Medulla oblongata (tissue), 1 donor: Measurements from ENCODE around the gene FAM13B.
"Not testable (repeated sequence)": the region's sequence is repeated elsewhere in the genome, so short reads cannot be mapped to it uniquely, and the experiment has no call there.

Source experiments
- DNase-seq: peaks from one replicate; pipeline ENCODE4 v3.0.0-alpha.2; 2015; ENCODE audit errors: extremely low spot score

FAM13B gene

DNA sequence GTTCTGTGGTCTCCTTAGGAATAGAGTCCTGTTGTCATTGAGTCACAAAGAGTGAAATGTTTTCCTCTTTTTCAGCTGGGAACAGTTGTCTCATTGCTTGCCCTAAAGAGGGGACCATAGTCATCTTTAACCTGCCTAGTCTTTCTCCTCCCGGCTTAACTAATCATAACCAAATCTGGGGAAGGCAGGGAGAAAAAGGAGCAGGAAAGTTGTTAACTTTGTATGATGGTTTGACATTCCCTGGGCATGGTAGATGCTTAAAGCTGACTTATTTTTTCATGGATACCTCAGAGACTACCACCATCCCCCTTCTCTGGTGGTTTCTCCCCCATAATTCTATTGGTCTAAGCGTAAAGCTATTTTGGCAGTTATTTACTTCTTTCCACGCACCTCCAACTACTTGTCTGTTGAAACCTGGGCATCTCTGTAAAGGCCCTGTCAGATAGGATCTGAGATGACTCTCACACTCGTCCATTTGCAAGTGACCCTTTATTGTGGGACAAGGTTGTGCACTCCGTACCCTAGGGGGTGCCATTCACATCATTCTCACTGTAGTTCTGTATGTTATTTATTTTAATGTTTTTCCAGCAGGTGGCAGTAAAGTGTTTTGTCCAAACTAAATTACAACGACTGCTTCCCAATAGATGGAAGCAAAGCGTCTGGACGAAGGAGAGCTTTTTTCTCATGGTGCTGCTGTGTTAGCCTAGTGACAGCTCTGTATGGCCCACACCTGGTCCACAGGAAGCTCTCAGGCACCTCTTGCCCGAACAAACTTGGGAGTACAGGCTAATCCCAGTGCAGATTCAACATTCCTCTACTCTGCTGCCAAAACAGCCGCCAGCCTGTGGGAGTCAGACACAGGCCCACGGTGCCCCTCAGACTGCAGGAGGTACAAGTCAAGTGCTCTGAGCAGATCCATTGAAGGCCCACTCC, 3.0 kb upstream of the FAM13B start:
- DNase-seq: peak; percentile 97

DNA sequence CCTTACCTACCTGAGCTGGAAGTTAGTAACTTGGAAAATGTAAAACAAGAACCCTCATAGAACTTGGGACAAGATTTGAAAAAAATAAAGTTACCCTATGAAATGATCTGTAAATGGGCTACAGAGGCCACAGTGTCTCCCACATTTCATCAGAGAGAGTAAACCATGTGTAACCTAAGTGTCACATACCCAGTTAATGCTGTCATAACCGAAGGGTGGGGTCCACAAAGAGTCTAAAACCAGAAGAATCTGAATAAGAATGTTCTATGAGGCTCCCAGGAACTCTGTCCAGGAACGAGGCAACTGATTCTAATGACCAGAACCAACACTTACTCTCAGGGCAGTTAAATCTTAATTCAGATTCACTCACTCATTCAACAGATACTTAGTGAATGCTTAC, 1.0 kb upstream of the FAM13B start:
- no peak for DNase-seq

DNA sequence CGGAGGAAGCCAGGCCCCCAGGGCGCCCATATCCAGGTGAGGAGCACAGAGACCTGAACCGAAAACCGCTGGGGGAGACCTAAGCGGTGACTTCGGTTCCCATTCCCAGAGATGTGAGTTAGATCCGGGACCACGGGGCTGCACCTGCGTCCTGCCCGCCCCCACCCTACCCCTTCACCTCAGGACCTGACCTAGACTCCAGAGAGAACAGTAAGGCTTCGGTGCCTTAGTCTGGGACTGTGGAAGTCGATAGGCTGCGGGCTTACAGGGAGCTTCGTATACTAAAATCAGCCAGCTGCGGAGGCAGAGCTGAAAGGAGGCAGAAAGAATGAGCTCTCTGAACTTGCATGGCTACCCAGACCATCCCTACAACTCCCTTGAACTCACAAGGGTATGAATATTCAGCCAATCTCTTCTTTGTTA, 518 bp upstream of the FAM13B start:
- peak; percentile 10 for DNase-seq

DNA sequence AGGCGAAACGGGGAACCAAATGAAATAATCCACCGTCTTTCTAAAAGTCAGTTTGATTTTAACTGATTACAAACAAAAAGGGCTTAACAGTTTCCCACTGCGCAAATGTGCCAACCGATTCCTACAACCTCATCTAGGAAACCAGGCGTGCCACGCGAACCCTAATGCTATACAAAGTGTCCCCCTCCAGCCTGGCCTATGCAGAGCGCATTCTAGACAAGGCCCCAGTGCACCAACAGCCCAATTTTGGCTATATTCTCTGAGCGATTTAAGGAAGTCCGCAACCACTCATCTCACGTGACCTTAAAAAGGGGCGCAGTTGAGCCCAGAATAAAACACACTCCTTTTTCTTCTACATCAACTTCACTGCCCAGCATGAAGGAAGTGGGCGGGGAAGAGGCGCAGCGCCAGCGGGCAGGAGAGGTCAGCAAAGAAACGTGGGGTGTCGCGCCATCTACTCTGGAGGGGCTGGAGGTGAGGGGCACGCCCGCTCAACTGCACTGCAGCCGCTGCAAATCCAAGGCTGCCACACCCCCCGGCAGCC, 779 bp downstream of the FAM13B start:
- peak; percentile 89 for DNase-seq

DNA sequence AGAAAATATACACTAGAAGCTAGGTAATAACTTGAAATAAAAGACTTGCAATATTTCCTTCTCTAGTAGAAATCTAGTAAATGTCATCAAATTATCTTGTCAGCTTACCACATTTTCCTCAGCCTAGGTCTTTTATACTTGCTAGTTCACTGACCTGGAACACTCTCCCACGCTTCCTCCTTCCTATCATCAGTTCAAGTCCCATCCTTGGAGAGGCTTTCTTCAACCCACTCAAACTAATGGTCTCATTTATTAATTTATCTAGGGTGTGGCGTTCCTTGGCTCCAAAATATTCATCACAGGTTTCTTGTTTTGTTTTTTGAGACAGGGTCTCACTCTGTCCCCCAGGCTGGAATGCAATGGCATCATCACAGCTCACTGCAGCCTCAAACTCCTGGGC, 2.9 kb downstream of the FAM13B start:
- no peak for DNase-seq

DNA sequence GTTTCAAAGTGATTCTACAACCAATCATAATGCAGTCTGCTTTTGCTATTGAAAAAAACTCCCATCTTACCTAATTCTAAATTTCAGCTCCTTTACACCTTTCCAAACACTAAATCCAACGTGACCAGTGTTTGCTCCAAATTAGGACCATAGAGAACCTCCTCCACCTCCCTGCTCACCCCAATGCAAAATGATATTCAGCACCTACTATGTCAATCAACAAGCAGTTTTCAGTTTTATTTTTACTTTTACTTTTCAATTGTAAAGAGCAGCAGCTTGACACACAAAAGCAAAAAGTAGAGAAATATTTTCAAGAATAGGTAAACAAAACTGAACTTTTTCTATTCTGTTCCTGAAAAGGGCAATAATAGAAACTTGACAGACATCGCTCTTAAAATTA, 3.4 kb downstream of the FAM13B start:
- no peak for DNase-seq

DNA sequence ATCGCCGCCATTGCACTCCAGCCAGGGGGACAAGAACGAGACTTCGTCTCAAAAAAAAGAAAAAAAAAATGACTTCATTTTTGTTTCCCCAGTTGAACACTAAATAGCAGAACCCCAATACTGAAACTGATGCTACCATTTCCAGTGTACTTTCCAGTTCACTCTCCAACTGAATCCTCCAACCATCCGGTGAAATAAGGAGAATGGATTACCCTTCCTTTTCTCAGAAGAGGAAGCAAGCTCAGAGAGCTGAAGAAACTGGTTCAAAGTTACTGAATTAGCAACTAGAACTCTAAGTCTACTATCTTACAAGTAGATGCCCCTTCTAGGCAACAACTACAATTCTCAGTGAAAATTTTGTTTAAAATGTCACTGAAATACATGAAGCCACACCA, 3.9 kb downstream of the FAM13B start:
- peak; percentile 7 for DNase-seq

DNA sequence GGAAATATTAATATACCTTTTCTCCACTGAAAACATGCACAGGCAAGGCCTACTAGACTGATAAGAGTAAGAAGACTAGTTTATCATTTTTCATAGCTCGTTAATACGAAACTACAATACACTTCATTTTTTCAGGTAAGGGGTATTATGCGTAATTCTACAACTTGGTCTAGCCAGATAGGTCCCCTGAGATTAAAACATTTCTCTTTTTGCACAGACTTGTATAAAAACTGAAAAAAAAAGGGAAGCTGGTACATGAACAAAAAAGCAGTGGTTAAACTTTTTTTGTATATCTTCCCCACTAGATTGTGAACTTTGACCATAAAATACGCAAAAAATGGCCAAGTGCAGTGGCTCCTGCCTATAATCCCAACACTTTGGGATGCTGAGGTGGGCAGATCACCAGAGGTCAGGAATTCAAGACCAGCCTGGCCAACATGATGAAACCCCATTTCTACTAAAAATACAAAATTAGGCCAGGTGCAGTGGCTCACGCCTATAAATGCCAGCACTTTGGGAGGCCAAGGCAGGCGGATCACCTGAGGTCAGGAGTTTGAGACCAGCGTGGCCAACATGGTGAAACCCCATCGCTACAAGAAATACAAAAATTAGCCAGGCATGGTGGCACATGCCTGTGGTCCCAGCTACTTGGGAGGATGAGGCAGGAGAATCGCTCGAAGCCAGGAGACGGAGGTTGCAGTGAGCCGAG, 4.5 kb downstream of the FAM13B start:
- not testable (repeated sequence) for DNase-seq

DNA sequence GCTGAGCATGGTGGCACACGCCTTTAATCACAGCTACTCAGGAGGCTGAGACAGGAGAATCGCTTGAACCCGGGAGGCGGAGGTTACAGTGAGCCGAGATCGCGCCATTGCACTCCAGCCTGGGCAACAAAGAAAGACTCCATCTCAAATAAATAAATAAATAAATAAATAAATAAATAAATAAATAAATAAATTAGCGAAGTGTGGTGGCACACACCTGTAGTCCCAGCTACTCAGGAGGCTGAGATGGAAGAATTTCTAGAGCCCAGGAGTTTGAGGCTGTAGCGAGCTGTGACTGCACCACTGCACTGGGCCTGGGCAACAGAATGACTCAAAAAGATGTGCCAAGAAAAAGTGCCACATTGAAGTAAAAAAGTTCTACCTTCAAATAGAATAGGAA, 6.1 kb downstream of the FAM13B start:
- DNase-seq: not testable (repeated sequence)

DNA sequence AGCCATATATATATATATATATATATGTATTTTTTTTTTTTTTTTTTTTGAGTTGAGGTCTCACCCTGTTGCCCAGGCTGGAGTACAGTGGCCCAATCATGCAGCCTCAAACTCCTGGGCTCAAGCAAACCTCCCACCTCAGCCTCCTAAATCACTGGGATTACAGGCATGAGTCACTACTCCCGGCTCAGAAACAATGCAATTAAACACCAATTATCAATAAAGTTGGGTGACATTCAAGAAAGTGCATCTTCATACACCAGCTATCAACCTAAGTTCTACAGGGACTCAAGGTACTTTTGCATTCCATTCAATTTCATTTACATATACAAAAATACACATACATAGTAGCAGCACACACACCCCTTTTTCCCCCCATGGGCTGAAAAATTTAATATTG, 7.6 kb downstream of the FAM13B start:
- DNase-seq: no peak

DNA sequence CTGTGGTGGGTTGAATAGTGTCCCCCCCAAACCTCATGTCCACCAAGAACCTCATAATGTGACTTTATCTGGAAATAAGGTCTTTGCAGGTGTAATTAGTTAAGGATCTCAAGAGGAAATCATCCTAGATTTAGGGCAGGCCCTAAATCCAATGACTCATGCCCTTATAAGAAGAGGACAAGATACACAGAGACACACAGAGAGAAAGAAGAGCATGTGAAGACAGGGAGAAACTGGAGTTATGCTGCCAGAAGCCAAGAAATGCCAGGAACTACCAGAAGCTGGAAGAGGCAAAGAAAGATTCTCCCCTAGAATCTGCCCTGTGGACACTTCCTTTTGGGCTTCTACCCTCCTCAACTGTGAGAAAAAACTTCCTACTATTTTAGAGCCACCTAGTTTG, 8.8 kb downstream of the FAM13B start:
- DNase-seq: no peak

DNA sequence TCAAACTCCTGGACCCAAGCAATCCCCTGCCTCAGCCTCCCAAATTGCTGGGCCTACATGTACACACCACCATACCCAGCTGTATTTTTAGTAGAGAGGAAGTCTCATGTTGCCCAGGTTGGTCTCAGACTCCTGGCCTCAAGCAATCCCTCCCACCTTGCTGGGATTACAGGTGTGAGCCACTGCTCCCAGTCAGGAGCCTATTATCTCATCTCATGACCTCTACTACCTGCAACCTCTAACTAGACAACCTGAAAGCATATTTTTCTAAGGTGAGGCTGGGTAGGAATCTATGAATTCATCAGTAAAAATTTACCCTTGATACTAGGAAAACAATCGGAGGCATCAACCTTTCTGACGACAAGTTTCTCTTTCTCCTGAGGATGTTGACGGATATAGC, 10.0 kb downstream of the FAM13B start:
- DNase-seq: no peak

DNA sequence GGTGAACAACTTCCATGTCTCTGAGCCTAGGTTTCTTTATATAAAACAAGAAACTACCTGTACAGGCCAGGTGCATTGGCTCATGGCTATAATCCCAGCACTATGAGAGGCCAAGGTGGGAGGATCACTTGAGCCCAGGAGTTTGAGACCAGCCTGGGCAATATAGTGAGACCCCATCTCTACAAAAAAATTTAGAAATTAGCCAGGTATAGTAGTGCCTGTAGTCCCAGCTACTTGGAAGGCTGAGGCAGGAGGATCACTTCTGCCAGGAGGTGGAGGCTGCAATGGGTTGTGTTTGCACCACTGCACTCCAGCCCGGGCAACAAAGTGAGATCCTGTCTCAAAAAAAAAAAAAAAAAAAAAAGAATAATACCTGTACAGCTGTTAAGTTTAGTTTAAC, 11.1 kb downstream of the FAM13B start:
- no peak for DNase-seq

DNA sequence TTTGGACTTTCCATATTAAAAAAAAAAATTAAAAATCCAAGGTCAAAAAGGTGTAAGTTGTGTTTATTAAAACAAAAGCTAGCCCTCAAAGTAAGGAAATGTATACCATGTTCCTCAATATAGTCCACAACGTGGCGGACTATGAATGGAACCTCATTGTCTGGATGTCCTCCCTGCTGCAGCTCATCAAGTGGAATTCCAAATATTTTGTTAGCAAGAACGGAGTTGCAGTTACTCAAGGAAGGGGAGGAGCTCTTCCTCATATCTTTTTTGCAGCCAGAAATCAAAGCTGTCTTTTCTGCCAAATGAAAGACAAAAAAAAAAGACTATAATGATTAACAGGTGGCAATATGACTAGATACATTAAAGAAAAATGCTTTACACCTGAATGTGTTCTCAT, 14.0 kb downstream of the FAM13B start:
- DNase-seq: no peak

DNA sequence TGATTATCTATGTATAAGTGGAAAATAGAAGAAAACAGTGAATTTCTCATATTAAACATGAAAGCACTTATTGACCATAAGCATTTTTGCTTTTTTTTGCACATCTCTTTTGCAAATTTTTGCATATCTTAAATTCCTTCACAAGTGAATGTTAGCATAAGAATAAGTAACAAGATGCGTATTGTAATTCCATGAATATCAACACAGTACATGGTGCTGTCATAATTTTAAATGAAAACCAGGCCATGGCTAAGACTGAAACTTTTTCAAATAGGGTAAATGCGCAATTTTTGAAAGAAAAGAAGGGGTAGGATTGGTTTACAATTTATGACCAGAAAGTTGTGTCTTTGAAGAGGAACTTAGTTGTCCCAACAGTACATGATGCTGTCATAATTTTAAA, 17.0 kb downstream of the FAM13B start:
- DNase-seq: no peak

DNA sequence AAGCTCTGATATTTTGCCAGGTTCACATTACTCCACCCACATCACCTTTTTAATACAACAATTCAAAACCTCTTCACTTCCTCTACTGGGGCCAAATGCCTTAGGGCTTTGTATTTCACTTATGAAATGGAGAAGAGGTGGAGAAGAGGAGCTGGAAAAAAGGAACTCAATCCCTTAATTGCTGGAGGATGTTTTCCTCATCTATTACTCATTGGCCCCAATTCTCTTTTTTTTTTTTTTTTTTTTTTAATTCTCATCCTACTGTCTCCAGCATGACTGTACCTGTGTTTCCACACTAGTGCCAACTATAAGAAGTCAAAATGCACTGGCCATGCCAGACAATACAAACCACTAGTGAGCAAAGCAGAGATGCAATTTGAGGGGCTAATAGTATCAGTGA, 20.9 kb downstream of the FAM13B start:
- DNase-seq: no peak

DNA sequence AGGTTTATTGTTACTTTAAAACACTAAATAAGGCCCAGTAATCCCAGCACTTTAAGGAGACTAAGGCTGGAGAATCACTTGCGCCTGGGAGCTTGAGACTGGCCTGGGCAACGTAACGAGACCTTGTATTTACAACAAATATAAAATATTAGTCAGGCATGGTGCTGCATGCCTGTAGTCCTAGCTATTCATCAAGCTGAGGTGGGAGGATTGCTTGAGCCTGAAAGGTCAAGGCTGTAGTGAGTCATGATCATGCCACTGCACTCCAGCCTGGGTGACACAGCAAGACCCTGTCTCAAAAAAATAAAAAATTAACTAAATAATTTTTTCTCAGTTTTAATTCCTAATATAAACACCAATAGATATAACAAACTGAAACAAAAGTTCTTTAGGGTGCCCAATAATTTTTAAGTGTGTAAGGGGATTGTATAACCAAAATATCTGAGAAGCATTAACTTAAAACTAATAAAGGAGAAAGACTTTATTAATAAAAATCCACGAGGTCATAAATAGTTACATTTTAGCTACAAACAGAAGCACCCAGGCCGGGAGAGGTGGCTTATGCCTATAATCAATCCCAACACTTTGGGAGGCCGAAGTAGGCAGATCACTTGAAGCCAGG, 32.7 kb downstream of the FAM13B start:
- no peak for DNase-seq

DNA sequence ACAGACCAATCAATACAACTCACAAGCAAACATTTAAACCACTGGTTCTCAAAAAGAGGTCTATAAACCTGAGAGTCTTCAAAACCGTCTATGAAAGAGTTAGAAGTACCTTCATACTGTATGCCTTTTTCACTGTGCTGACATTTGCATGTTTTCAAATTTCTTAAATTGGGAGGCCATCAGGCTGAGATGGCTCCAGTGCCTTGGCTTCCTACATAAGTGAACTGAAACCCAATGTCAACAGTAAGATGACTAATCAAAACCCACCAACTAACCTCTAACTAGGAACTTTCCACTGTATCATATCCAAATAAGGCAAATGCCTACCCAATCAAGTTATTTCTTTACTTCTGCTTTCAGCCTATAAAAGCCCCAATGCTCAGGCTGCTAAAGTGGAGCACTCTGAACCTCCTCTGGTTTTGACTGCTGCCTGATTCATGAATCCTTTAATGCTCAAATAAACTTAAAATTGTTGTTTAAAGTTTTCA, 35.1 kb downstream of the FAM13B start:
- no peak for DNase-seq

DNA sequence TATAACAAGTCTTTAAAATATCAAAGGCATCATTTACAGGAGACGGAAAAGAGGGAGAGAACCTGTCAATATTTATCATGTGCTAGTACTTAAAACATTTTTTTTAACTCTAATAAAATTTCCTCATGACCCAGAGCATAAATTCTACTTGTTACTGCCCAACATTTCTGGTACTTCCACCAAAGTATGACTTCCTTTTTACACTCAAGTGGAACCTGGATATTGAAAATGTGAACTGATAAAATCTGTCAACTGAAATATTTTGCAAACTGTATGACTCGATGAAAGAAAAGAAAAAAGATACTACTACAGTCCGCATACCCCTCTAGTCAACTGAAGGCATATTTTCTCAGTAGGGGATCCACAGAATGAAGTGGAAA, 37.1 kb downstream of the FAM13B start:
- DNase-seq: no peak

DNA sequence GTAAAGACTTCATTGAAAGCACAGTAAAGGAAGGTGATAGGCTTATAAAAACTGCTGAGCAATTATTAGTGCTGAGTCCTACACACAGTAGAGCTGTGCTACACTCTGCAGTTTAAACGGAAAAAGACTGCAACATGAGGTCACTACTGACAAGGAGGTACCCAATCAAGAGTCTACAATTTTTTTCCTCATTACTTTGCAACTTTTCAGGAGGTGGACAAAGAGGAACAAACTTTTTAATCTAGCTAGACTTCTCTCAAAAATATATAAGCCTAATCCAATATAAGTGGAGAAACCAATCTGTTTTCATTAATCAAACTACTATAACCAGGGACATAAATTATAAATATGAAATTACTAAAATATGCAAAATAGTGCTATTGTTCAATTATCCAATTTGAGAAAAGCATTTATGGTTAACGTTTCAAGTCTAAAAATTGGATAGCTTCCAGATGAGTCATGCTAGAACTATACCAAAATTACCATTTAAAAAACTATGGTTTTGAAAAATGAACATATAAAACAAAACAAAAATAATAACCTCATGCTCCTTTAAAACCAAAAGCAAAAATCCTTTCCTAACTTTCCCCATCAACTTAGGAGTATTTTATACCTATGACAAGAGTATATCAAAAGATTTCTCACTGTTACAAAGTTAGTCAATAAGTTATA, 37.7 kb downstream of the FAM13B start:
- peak; percentile 20 for DNase-seq

DNA sequence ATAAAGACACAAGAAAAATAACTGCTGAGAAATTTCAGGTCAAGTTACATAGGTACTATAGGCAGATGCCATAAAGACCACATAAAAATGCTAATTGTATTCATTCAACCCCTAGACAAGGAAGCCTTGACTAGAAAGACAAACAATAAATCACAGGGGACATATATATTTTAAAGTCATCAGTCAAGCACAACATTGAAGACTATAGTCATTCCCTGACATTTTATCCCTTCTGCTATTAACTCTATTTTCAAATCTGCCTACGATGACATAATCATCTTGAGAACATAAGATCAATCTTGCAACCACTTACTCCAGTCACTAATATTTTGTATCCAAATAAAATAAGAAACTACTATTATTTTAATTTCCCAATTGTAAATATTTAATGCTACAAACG, 38.3 kb downstream of the FAM13B start:
- DNase-seq: no peak

DNA sequence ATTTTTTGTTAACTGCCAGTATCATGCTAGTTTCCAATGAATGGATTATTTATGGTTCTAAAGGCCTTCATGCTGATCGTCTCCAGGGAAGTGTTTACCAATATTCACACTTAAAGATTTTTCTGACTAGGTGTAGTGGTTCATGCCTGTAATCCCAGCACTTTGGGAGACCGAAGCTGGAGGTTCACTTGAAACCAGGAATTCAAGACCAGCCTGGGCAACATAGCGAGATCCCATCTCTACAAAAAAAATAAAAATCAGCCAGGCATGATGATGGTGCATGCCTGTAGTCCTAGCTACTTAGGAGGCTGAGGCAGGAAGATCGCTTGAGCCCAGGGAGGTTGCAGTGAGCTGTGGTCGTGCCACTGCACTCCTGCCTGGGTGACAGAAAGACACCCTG, 43.5 kb downstream of the FAM13B start:
- no peak for DNase-seq
